Raji (cell line): Measurements from ENCODE around the gene VEGFC.

ENCODE experiments used
- POLR2A ChIP-seq: IDR thresholded peaks from 2 replicates; pipeline ENCODE4 v1.6.1; 2011; ENCODE audit warnings: low read depth, low read length, control low read depth; ENCODE audit not compliant: insufficient read depth

VEGFC gene

DNA sequence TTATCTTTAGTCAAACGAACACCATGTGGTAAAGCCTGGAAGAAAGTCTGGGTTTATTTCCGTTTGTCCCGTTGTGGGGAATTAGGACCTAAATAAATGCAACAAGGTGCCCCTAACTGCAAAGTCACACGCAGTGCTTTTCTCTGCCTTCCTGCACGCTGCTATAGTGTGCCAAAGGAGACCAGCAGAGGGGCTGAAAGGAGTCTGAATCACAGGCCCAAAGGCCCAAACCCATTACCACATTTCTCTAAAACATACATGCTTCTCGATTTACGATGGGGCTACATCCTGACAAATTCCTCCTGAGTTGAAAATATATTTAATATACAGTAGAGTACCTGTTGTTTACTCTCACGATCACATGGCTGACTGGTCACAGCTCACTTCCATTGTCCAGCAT, 4.5 kb downstream of the VEGFC start:
- TF ChIP-seq POLR2A, result no peak

DNA sequence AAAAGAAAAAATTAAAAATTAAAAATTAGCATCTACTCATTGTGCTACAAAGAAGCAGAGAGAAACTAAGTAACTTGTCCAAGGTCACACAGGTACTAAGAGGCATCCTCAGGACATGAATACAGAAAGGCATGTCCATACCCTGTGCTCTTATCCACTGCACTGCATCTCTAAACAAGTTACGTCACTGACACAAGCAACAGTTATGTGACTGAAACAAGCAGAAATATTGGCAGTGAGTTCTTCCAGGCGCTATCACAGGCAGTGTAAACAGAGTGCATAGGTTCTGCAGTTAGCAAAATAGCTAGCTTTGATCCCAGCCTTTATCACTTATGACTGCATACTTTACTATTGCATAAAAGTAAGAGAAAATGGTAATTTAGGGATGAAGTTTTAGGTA, 7.9 kb downstream of the VEGFC start:
- no peak for TF ChIP-seq POLR2A

DNA sequence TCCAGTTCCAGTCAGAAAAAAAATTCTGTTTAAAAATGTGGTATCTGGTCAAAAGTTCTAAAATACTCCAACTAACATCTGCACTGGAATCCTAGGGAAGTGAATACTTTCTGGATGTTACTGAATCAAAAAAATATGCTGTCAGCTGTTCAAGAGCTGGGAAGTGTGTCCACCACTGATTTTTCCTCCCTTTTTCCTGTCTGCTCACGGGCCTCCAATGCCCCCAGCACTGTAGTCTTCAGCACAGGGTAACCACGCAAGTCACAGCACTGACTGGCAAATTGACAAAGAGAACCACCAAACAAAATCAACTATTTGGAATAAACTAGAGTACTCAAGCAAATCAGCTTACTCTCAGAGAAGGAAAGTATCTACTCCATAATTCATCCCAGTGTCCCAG, 9.9 kb downstream of the VEGFC start:
- TF ChIP-seq POLR2A, result no peak

DNA sequence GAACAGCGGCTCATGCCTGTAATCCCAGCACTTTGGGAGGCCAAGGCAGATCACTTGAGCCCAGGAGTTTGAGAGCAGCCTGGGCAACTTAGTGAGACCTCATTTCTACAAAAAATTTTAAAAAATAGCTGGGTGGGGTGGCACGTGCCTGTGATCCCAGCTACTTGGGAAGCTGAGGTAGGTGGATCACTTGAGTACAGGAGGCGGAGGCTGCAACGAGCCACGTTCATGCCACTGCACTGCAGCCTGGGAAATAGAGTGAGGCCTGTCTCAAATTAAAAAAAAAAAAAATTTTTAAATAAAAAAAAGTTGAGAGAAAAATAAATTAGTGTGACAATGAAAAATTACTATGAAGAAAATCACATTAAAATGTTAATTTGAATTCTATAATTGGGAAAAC, 10.5 kb downstream of the VEGFC start:
- no peak for TF ChIP-seq POLR2A

DNA sequence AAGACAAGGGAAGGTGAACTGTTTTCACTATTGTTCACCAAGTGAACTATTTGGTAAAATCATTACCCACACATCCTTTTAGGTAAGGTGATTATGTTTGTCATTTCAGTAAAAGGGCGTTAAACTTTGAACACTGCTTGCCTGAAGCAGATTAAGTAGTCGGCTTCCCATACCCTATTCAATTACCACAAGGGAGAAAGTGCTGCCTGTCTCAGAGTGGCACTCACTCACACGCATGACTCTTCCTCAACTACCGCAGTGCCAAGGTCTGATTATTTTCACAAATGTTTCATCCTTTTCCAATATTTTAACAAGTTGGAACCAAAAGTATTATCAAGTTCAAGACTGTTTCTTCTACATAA, 11.0 kb downstream of the VEGFC start:
- TF ChIP-seq POLR2A, result no peak

DNA sequence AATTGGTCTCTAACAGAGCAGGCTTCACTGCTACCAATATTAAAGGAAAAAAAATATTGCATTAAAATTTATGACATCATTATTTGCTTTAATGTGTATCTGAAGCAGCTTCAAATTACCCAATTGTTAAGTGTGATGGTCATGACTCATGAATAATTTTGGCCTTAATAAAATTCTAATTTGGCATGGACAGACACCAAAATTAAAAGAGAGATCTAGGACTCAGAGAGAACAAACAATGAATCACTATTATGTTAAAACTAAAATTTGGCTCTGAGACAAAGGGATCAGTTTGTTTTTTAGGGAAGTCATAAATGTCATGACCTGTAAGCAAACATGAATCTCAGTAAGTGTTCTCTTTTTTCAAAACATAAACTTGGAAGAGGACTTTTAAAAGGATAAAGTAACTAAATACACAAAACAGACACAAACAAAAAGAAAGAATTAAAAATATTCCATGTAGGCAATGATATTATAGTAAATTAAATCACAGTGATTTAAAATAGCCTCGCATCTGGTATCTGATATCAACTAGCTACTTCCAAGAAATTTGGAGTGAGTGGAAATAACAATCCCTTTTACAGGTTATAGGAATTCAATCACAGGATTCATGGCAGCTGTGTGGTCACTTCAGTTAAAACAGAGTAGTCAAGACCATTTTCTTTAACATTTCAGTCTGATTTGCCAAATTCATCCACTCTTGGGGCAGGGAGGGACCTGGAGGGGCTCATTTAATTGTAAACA, 11.6 kb downstream of the VEGFC start:
- no peak for TF ChIP-seq POLR2A

DNA sequence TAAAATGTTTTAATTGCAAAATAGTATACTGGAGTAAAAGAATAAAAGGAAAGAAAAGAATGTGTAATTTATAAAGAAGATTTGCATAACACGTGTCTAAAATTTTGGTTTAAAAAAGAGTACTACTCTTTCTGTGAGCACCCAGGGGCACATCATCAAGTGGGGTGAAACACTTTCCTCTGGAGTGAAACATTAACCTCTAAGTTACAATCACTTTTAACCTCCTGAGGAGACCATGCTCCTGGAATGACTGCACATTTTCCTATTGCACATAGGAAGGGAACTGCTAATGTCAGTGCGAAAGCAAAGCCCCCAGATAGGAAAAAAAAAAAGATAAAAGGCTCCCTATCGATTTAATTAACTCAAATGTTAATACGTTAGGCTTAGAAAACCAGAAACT, 13.3 kb downstream of the VEGFC start:
- no peak for TF ChIP-seq POLR2A

DNA sequence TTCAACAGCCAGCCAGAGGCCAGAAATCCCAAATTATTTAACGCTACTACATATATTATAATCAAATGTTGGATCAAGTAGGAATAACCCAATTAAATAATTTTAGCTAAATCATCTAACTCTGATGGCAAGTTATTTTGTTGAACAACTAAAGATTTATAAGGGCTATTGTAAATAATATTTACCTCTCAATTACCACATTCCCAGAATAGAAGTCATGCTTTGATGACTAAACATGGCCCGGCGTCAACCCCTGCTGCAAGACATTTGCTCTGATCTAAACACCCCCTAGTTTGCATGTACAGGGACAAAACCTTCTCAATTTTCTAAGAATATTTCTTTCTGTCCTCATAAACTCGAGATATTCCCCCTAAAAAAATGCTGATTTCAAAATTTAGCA, 14.2 kb downstream of the VEGFC start:
- no peak for TF ChIP-seq POLR2A

DNA sequence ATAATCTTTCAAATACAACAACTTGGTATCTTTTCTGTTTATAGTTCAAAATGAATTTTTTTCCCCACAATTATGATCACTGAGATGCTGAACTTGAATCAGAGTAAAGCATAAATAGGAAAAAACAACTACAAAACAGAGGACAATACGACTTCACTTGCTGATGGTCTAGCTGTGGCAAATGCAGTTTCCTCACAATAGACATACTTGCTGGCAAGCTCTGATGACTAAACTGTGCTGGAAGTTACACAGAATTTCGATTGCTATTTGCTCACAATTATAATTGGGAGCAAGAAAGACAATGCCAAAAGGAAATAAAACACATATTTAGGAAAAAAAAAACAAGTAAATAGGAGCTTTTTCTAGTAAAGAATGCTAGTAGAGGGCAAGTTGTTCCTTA, 14.7 kb downstream of the VEGFC start:
- TF ChIP-seq POLR2A, result no peak

DNA sequence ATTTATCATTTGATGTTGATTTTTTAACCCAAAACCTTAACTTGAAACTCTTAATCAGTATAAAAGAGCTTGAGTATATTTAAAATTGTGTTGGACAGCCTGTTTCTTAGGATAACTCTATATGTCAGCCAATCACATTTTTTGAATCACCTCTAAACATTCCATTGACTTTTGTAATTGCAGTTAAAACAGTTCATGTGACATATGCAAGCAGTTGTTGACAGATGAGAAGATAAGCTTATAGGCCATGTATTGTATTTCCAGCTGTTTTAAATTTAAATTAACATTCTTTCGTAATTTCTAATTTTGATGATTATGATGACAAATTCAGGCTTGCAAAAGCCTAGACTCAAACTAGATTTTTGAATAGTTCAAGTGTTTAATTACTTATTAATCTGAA, 17.4 kb downstream of the VEGFC start:
- TF ChIP-seq POLR2A, result no peak

DNA sequence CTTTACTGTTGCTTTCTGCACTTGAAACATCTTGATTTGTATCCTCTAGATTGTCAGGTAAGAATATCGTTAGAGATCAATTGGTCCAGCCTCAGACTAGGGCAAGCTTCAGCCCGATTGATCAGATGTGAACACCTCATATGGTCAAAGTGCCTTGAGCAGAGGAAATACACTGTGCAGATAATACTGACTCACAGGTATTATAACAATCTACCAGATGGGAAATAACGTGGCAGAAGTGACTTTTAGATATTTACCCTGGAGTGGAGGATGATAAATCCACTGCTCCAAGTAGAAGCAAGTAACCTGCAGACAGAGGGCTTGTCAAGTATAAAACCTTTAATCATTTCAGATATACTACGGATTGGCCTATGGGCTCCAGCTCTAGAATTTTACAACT, 17.9 kb downstream of the VEGFC start:
- TF ChIP-seq POLR2A, result no peak

DNA sequence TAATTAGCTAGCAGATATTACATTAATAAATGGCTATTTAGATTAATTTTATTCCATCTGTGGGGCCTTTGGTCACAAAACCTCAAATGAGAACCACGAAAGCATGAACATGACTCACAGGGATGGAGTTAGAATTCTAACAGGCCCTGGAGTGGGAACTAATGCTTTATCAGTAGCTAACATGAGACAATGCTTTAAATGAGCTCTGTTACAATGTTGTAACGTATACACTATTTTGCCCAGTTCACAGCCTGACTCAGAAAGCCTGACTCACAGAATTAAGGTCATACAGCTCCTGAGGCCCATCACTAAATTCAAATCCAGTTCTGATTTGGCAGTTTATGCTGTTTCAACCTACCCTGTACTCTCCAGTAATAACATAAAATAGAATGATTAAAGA, 23.2 kb downstream of the VEGFC start:
- TF ChIP-seq POLR2A, result no peak

DNA sequence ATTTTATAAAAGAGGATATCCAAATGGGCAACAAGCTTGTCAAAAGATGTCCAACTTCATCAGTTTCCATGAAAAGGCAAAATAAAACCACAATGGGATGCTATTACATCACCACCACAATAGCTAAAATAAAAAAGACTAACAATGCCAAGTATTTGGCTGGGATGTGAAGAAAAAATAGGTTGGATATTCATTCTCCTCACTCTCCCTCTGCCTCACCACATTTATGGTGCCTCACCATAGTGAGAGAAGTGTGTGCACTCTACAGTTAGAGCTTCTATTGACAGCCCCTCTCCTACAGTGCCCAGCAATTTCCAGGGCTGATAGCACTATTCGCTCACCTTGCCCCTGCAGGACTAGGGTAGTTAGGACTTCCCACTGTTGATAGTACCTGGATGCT, 25.5 kb downstream of the VEGFC start:
- TF ChIP-seq POLR2A, result no peak

DNA sequence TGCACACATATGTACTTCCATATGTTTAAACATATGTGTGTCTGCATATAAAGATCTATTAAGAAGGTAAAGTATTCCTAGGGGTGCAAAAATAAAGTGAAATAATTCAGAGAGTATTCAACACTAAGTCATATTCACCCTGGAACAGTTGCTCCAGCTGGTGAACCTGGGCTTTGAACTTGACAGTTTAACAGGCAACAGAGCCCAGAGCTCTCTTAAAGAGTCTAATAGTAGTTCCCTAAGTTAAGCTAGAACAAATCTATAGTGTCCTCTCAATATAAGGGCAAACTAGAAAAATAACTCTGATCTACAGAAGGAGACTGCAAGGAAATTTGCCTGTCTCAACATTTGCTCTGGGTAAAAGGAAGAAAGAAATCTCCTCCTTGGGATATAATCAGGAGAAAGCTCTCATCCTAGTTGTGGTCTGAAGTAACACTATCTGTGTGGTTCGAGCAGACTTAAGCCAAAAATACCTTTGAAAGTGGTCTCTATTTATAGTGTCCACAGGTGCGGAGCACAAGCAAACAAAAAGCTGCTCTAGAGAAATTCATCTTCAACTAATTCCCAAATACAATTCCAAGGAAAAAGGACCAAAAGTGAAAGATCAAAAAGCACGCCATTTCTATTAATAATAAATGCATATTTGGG, 29.9 kb downstream of the VEGFC start:
- TF ChIP-seq POLR2A, result no peak

DNA sequence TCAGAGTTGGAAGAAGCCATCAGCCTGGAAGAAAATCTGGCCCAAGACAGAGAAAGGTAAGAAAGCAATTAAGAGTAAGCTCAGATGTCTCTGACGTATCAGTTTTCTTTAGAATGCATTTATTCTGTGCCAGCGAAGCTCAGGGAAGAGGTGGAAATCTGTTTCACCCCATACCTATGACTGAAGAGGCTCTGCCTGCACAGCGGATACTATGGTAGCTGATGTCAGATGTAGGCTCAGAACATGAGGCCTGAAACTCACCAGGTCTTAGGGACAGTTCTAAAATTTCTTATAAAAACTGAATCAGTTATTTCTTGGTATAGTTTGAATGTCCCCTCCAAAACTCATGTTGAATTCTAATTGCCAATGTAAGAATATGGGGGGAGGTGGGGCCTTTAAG, 30.9 kb downstream of the VEGFC start:
- no peak for TF ChIP-seq POLR2A

DNA sequence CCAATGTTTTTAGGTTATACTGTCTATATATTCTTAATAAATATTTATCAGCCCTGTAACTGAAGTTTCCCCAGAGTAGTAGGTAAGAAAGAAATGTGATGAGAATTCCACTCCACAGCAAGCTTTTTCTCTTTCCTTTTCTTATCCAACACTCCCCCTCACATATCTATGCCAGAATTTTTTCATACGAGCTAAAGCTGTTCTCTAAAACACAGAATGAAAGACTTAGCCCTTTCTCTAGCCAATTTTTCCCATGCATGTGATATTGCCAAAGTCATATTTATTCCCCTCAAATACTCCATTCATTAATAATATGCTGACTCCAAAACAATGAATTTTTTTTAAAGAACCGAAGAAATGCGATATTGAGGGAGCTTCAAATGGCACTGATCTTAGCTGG, 32.3 kb downstream of the VEGFC start:
- no peak for TF ChIP-seq POLR2A

DNA sequence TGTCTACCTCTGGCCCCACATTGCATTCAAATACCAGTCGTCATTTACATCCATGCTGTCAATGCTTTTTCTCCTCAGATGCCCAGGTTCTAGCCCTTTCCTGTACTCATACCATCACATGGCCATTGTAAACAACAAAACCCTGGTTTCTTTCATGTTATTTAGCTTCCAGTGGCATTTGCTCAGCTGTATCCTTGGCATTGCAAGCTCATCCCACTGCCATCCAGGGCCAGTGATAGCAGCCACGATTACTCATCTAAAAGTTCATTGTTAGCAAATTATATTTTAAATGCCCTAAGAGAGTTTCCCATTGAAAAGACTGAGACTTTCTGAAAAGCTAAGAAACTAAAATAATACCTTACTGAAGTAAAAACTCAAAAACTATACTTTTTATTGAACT, 34.0 kb downstream of the VEGFC start:
- no peak for TF ChIP-seq POLR2A
